DMS 273 (cell line): Measurements from ENCODE around the gene POLN.
"Not testable (repeated sequence)": the region's sequence is repeated elsewhere in the genome, so short reads cannot be mapped to it uniquely, and the experiment has no call there.

Source experiments
- DNase-seq: peaks from one replicate; lab custom pipeline; 2025; ENCODE audit not compliant: unreplicated experiment; lab: John Stamatoyannopoulos, UW

The POLN gene

GRCh38 chr4:2222838-2223237 lies 19.1 kb downstream of the POLN start:
- DNase-seq: no peak

- DNase-seq: not testable (repeated sequence)
Observed at GRCh38 chr4:2221378-2221777, 20.5 kb downstream of the POLN start.

- peak; percentile 81 for DNase-seq
Observed at GRCh38 chr4:2220016-2220630, 21.8 kb downstream of the POLN start.

GRCh38 chr4:2219233-2219760 lies 22.6 kb downstream of the POLN start:
- DNase-seq: no peak

- no peak for DNase-seq
Observed at GRCh38 chr4:2218436-2218835, 23.5 kb downstream of the POLN start.

GRCh38 chr4:2217726-2218125 lies 24.2 kb downstream of the POLN start:
- DNase-seq: no peak

- DNase-seq: no peak
Observed at GRCh38 chr4:2212831-2213230, 29.1 kb downstream of the POLN start.

- not testable (repeated sequence) for DNase-seq
Observed at GRCh38 chr4:2202789-2203188, 39.1 kb downstream of the POLN start.

- no peak for DNase-seq
Observed at GRCh38 chr4:2194496-2194895, 47.4 kb downstream of the POLN start.

GRCh38 chr4:2193326-2193725 lies 48.6 kb downstream of the POLN start:
- no peak for DNase-seq

GRCh38 chr4:2186865-2187172 lies 55.1 kb downstream of the POLN start:
- no peak for DNase-seq

- peak; percentile 44 for DNase-seq
Observed at GRCh38 chr4:2186133-2186864, 55.6 kb downstream of the POLN start.

- DNase-seq: no peak
Observed at GRCh38 chr4:2183394-2183793, 58.5 kb downstream of the POLN start.

GRCh38 chr4:2182994-2183393 lies 58.9 kb downstream of the POLN start:
- DNase-seq: no peak

- DNase-seq: no peak
Observed at GRCh38 chr4:2180410-2180809, 61.5 kb downstream of the POLN start.

GRCh38 chr4:2179717-2180116 lies 62.2 kb downstream of the POLN start:
- no peak for DNase-seq

- DNase-seq: no peak
Observed at GRCh38 chr4:2178986-2179385, 62.9 kb downstream of the POLN start.

GRCh38 chr4:2177443-2178093 lies 64.4 kb downstream of the POLN start:
- no peak for DNase-seq

- no peak for DNase-seq
Observed at GRCh38 chr4:2175990-2176698, 65.8 kb downstream of the POLN start.

GRCh38 chr4:2174061-2174460 lies 67.9 kb downstream of the POLN start:
- DNase-seq: no peak

GRCh38 chr4:2172627-2173231 lies 69.2 kb downstream of the POLN start:
- DNase-seq: no peak
